NT2/D1 (cell line): Measurements from ENCODE around the gene LCN9.

Source experiments
- DNase-seq: peaks from one replicate; pipeline ENCODE4 v3.0.0-alpha.2; 2011; ENCODE audit warnings: low read depth, low spot score
- H3K27me3 ChIP-seq: 2 replicates; pipeline ENCODE4 v1.6.0; 2011; ENCODE audit warnings: mild to moderate bottlenecking; ENCODE audit not compliant: insufficient read length, insufficient read depth
- H3K36me3 ChIP-seq: 2 replicates; pipeline ENCODE4 v1.6.1; 2011; ENCODE audit warnings: mild to moderate bottlenecking, low read length, mixed read lengths; ENCODE audit not compliant: insufficient read depth, insufficient read length
- H3K4me1 ChIP-seq: 2 replicates; pipeline ENCODE4 v1.5.1; 2011; ENCODE audit not compliant: insufficient read depth, insufficient read length
- H3K4me3 ChIP-seq: 2 replicates; pipeline ENCODE4 v1.5.1; 2011; ENCODE audit warnings: low read depth; ENCODE audit not compliant: insufficient read length
- H3K9ac ChIP-seq: 2 replicates; pipeline ENCODE4 v1.6.0; 2011; ENCODE audit warnings: low read depth; ENCODE audit not compliant: insufficient read length
- H3K9me3 ChIP-seq: 2 replicates; pipeline ENCODE4 v1.5.1; 2011; ENCODE audit warnings: mild to moderate bottlenecking, low read length; ENCODE audit not compliant: insufficient read depth
- SUZ12 ChIP-seq: IDR thresholded peaks from 2 replicates; pipeline ENCODE4 v1.6.1; 2011; ENCODE audit not compliant: insufficient read length, insufficient read depth; ENCODE audit errors: extremely low read depth
- YY1 ChIP-seq: IDR thresholded peaks from 2 replicates; pipeline ENCODE4 v1.6.1; 2011; ENCODE audit not compliant: insufficient read length, insufficient read depth
- ZNF274 ChIP-seq: IDR thresholded peaks from 2 replicates; pipeline ENCODE4 v1.6.1; 2011; ENCODE audit warnings: mild to moderate bottlenecking, low read depth, low read length

The LCN9 gene

DNA sequence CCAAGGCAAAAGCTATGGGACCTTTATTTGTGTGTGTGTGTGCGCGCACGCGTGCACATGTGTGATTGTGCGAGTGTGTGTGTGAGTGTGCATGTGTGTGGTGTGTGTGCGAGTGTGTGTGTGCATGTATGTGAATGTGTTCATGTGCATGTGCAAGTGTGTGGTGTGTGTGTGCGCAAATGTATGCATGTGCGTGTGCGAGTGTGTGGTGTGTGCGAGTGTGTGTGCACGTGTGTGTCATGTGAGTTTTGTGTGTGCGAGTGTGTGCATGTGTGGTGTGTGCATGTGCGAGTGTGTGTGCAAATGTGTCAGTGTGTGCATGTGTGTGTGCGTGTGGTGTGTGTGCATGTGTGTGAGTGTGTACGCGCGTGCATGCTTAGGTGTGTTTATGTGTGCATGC, 12.7 kb upstream of the LCN9 start:
- H3K4me3 ChIP-seq: no peak overlapping the region
- H3K36me3 ChIP-seq: no peaks in the 10 kb centered on the region
- TF ChIP-seq ZNF274 (no peak), YY1 (no peak)
- no peaks in the 10 kb centered on the region for H3K27me3 ChIP-seq
- peaks cover 3% of the 10 kb centered on the region for H3K4me1 ChIP-seq
- DNase-seq: no peak
- H3K9me3 ChIP-seq: peaks cover 90% of the 10 kb centered on the region
- no peak overlapping the region for H3K9ac ChIP-seq

DNA sequence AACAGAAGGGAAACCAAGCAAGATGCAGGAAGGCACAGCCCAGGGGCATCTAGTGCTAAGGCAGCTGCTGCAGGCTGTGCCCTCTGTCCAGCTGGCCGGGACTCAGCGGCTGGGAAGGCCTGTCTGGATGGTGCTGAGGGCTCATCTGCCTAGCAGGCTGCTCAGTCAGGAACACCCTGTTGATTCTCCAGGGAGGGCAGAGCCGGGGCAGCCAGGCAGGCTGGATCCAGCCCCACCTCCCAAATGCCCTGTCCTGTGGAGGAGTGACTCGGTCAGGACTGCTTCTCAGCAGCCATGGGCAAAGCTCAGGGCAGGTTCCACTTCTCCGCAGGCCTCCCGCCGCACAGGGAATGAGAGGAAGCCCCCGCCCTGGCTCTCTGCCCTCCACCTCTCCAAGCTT, 7.8 kb upstream of the LCN9 start:
- no peak overlapping the region for H3K4me3 ChIP-seq
- H3K4me1 ChIP-seq: peaks cover 2% of the 10 kb centered on the region
- TF ChIP-seq SUZ12 (no peak), ZNF274 (no peak), YY1 (no peak)
- DNase-seq: no peak
- H3K9me3 ChIP-seq: peaks cover 40% of the 10 kb centered on the region
- H3K36me3 ChIP-seq: no peaks in the 10 kb centered on the region
- H3K27me3 ChIP-seq: no peaks in the 10 kb centered on the region
- no peak overlapping the region for H3K9ac ChIP-seq

DNA sequence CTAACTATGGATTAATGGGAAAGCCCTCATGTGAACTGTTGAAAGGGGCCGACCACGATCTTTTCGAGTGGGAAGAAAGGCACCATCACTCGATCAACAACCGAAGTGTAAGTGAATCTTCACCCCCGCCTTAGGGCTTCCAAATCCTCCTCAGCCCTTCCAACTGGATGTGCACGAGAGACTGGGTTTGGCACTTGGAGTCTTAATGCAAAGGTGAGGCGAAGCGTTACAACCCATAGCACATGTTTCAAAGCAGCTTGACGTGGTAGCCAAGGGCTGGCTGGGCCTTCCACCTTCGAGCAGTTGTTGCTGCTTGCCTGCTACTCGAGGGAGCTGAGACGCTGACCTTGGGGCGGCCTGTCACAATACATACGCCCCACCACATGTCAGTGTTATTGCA, 5.7 kb upstream of the LCN9 start:
- H3K4me3 ChIP-seq: no peak overlapping the region
- no peaks in the 10 kb centered on the region for H3K27me3 ChIP-seq
- H3K9ac ChIP-seq: no peak overlapping the region
- H3K9me3 ChIP-seq: peaks cover 19% of the 10 kb centered on the region
- TF ChIP-seq SUZ12 (no peak), ZNF274 (no peak), YY1 (no peak)
- H3K36me3 ChIP-seq: no peaks in the 10 kb centered on the region
- H3K4me1 ChIP-seq: no peaks in the 10 kb centered on the region
- DNase-seq: no peak

DNA sequence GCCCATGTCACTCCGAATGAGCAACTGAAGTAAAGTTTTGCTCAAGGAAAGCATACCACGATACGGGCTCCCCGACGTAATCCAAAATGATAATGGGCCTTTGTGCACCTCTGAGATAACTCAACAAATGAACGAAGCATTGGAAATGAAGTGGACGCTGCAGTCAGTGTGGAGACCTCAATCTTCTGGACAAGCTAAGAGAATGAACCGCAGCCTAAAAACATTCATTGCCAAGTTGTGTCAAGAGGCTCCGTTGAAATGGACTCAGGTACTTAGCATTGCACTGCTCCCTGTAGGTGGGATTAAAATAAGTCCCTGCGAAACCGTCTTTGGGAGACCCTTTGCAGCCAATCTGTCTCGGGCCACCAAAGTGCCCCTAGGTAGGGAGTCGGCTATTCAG, 3.9 kb upstream of the LCN9 start:
- TF ChIP-seq YY1: no peak
- no peak for TF ChIP-seq ZNF274
- TF ChIP-seq SUZ12: no peak
- no peaks in the 10 kb centered on the region for H3K27me3 ChIP-seq
- peaks cover 4% of the 10 kb centered on the region for H3K4me1 ChIP-seq
- H3K9ac ChIP-seq: no peak overlapping the region
- peaks cover 4% of the 10 kb centered on the region; the same call in 1 of the 2 replicates for H3K9me3 ChIP-seq
- H3K36me3 ChIP-seq: no peaks in the 10 kb centered on the region
- no peak overlapping the region for H3K4me3 ChIP-seq
- DNase-seq: no peak

DNA sequence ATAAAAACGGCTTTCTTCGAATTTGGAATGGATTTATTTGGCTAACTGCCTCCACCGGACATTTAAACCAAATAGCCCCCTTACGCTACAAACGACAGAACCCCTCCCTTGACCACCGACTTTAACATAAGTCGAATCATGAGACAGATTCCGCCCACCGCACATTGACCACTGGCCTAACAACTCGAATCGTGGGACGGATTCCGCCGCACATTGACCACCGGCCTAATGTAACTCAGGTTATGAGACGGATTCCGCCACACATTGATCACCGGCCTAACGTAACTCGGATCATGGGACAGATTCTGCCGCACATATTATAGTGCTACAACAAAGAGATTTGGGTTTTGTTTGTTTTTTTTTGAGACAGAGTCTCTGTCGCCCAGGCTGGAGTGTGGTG, 2.7 kb upstream of the LCN9 start:
- TF ChIP-seq SUZ12 (no peak), YY1 (no peak), ZNF274 (no peak)
- Histone ChIP-seq H3K27me3 (no peaks in the 10 kb centered on the region), H3K36me3 (no peaks in the 10 kb centered on the region), H3K9me3 (no peaks in the 10 kb centered on the region), H3K4me1 (peaks cover 4% of the 10 kb centered on the region), H3K9ac (no peak overlapping the region), H3K4me3 (no peak overlapping the region)
- no peak for DNase-seq

DNA sequence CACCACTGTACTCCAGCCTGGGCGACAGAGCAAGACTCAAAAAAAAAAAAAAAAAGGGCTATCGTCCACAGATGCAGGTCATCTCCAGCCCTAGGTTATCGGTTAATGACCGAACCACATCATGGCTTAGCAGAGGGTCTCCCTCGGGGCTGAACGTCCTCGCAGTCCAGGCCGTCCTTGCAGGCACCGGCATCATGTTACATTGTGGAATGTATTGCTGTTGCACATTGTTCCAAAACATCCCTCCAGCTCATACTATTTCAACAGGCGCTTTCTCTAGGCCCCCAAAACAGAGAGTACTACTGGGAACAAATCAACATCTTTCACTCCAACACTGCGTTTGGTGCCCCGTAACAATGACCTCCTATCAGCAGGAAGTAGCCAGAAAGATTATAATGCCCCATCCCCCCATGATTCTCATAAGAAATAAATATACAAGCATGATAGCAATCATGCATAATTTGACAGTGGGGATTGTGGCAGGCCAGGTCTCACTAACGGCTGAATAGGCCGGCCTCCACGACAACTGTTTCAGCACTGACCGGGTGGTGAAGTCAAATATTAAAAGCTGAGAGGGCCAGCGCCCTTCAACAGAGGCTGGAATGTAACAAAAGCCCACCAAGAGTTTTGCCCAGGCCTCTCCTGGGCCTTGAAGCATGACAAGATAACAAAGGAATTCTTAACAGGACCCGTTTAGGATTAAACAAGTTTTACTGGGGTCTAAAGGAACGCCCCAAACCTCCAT, 1.1 kb upstream of the LCN9 start:
- H3K9ac ChIP-seq: no peak overlapping the region
- H3K4me3 ChIP-seq: no peak overlapping the region
- H3K4me1 ChIP-seq: peaks cover 4% of the 10 kb centered on the region
- H3K27me3 ChIP-seq: no peaks in the 10 kb centered on the region
- DNase-seq: no peak
- no peaks in the 10 kb centered on the region for H3K9me3 ChIP-seq
- no peaks in the 10 kb centered on the region for H3K36me3 ChIP-seq
- TF ChIP-seq SUZ12: no peak
- no peak for TF ChIP-seq ZNF274
- TF ChIP-seq YY1: no peak

DNA sequence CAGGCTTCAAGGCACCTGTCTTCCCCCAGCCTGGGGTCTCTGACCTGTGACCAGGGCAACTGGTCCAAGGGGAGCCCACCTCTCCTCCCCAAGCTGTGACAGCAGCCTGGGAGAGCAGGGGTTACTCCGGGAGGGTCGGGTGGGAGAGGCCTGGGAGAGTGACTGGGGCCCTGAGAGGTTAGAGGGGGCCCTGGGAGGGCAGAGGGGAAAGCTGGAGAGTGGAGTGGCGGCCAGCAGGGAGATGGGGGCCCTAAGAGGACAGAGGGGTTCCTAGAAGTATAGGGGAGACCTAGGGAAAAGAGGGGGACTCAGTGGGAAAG, 302 bp downstream of the LCN9 start:
- no peak overlapping the region for H3K9ac ChIP-seq
- DNase-seq: no peak
- no peak overlapping the region for H3K4me3 ChIP-seq
- no peaks in the 10 kb centered on the region for H3K9me3 ChIP-seq
- TF ChIP-seq ZNF274 (no peak), SUZ12 (no peak), YY1 (no peak)
- H3K36me3 ChIP-seq: no peaks in the 10 kb centered on the region
- peaks cover 4% of the 10 kb centered on the region for H3K4me1 ChIP-seq
- H3K27me3 ChIP-seq: no peaks in the 10 kb centered on the region
